AG04450 (cell line): ENCODE measurements around the gene ATG2A. TPM values are rescaled to one million over a fixed set of nuclear protein-coding genes. Genes with fewer than 3 reads are reported as not detected.

Experiments used
- CTCF ChIA-PET: fragments of 300-600, 350-600 bp; formaldehyde crosslinking; extraction: SDS; loops from one replicate; lab custom pipeline; 2022; ENCODE audit warnings: antibody characterized with exemption, inconsistent platforms; lab: Charles Lee
- POLR2A ChIA-PET: fragments of 350-600 bp; formaldehyde crosslinking; extraction: SDS; loops from one replicate; lab custom pipeline; 2021; ENCODE audit warnings: antibody characterized with exemption, inconsistent platforms; lab: Yijun Ruan, JAX
- DNase-seq: peaks from one replicate; pipeline ENCODE4 v3.0.0-alpha.2; 2011; ENCODE audit warnings: low read depth, low spot score
- H3K27ac ChIP-seq: one replicate; pipeline ENCODE4 v1.5.1; 2012; ENCODE audit warnings: low read depth, low read length, control low read depth
- H3K27me3 ChIP-seq: one replicate; pipeline ENCODE4 v1.6.0; 2012; ENCODE audit warnings: low read length; ENCODE audit not compliant: control insufficient read depth, insufficient read depth
- H3K4me3 ChIP-seq: 2 replicates; pipeline ENCODE4 v1.5.1; 2011; ENCODE audit warnings: mild to moderate bottlenecking, low read depth, low read length, control low read depth
- H3K9me3 ChIP-seq: 2 replicates; pipeline ENCODE4 v1.5.1; 2012; ENCODE audit warnings: low read length; ENCODE audit not compliant: control insufficient read depth, insufficient read depth
- CTCF ChIP-seq: IDR thresholded peaks from 2 replicates; pipeline ENCODE4 v1.5.1; 2011; ENCODE audit warnings: low read depth, low read length, control low read depth, inconsistent platforms
- polyA plus RNA-seq: library from polyadenylated mRNA; depleted of rRNA; stranded (reverse); fragments of >200 nt; gene quantifications from 2 replicates; pipeline ENCODE4 v1.2.3, GENCODE V29; 2011

The ATG2A gene
- polyA plus RNA-seq, 1 experiment, result 3.7 TPM

DNA sequence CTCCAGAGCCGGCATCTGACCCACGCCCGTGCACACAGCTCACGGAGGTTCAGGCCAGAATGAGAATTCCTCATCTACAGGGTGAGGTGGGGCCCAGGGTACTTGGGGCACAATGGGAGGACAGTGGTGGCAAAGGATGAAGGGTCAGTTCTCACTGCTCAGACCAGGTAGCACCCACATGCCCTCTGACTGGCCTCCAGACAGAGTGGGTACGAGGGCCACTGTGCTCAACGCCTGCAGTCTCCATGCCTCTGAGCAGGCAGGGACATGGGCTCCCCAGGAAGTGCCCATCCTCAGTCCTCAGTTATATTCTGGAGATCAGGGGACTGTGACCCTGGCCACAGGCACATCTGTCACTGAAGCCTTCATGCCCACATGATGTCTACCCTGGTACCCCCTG is 59.5 kb downstream of the ATG2A start:
- ChIA-PET CTCF (interaction anchor here (0.6 kb wide), 1 partner anchor 407 kb away, joined by 3 read pairs; no protein-coding TSS in a partner anchor), POLR2A (interaction anchor here (3.3 kb wide), 1 partner anchor 21 kb away, joined by 18 read pairs; the partner anchor contains the start of gene EHD1)
- TF ChIP-seq CTCF, result no peak
- Histone ChIP-seq H3K27me3 (no peaks in the 10 kb centered on the region), H3K9me3 (peaks cover 13% of the 10 kb centered on the region; the same call in 1 of the 2 replicates), H3K27ac (peak overlapping the region; percentile 11), H3K4me3 (no peak overlapping the region)
- DNase-seq, result no peak

DNA sequence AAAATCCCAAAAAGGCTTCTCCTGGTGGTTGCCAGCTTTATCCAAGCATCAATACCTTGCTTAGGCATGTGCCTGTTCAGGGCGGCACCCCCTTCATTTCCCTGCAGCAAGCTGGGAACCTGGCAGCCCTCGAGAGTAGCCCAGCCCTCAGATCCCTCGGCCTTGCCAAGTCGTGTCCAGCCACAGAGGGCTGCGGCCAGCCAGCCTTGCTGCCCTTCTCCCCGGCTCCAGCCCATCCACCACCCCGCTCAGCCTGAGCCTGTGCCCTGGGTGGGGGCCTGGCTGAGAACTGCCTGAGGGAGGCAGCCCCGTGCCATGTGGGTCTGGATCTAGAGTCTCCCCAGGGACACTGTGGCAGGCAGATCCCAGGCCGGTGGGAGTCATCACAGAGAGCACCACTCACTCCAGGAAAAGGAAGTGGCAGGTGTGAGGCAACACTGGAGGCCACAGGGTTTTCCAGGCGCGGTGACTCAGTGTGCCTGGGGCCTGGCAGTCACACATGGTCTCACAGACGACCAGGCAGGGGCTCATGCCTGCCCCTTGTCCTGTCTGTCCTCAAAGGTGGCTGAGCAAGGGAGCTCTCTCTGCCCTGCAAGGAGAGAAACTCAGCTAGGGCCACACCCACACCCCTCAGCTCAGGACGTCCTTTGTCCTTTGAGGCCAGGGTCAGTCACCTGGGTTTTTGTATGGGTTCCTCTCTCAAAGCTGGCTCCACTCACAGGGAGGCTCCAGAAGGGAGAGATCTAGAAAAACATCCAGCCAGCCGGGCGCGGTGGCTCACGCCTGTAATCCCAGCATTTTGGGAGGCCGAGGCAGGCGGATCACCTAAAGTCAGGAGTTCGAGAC is 60.4 kb downstream of the ATG2A start:
- no peak for DNase-seq
- ChIA-PET POLR2A (interaction anchor here (3.3 to 4.1 kb wide), 2 partner anchors 13 to 22 kb away, joined by 18 to 37 read pairs; partner anchors contain the start of gene EHD1), CTCF (interaction anchor here (1.4 kb wide), 1 partner anchor 10 kb away, joined by 4 read pairs; no protein-coding TSS in a partner anchor)
- Histone ChIP-seq H3K27me3 (no peaks in the 10 kb centered on the region), H3K9me3 (peaks cover 13% of the 10 kb centered on the region; the same call in 1 of the 2 replicates), H3K4me3 (no peak overlapping the region), H3K27ac (peak overlapping the region; percentile 47)
- no peak for TF ChIP-seq CTCF

GRCh38 chr11:64855596-64856304 is 61.3 kb downstream of the ATG2A start:
- Histone ChIP-seq H3K4me3 (no peak overlapping the region), H3K9me3 (peaks cover 13% of the 10 kb centered on the region; the same call in 1 of the 2 replicates), H3K27ac (peak overlapping the region; percentile 73), H3K27me3 (no peaks in the 10 kb centered on the region)
- ChIA-PET CTCF (interaction anchor here (1.2 to 1.6 kb wide), 3 partner anchors 9 to 32 kb away, joined by 4 to 9 read pairs (median 5); partner anchors contain the start of gene CDC42BPG), POLR2A (interaction anchor here (0.6 to 4.1 kb wide), 5 partner anchors 8 to 36 kb away, joined by 4 to 37 read pairs (median 18); partner anchors contain the start of gene EHD1)
- no peak for DNase-seq
- no peak for TF ChIP-seq CTCF

GRCh38 chr11:64854534-64855502 is 62.2 kb downstream of the ATG2A start:
- H3K4me3 ChIP-seq, result no peak overlapping the region
- peak; percentile 60 for DNase-seq
- ChIA-PET POLR2A (interaction anchor here (0.6 to 4.1 kb wide), 5 partner anchors 9 to 26 kb away, joined by 4 to 37 read pairs (median 18); partner anchors contain the start of gene EHD1), CTCF (interaction anchor here (0.6 to 1.6 kb wide), 4 partner anchors 11 to 38 kb away, joined by 3 to 9 read pairs (median 4); partner anchors contain the start of gene CDC42BPG)
- H3K9me3 ChIP-seq, result peaks cover 9% of the 10 kb centered on the region; the same call in 1 of the 2 replicates
- no peak for TF ChIP-seq CTCF
- peak overlapping the region; percentile 73 for H3K27ac ChIP-seq
- no peaks in the 10 kb centered on the region for H3K27me3 ChIP-seq
